ENCODE measurements around the gene RTN1. TPM values are rescaled to one million over a fixed set of nuclear protein-coding genes. Genes with fewer than 3 reads are reported as not detected.

RTN1 gene
- total RNA-seq, 2 experiments from 2014 or later, result not detected

- H3K27me3 Mint-ChIP-seq, result peaks cover 7% of the 10 kb centered on the region
- H3K36me3 Mint-ChIP-seq, result no peaks in the 10 kb centered on the region
- ChIA-PET CTCF (no interaction called here), POLR2A (no interaction called here)
- no peaks in the 10 kb centered on the region for H3K4me1 Mint-ChIP-seq (ENCODE audit: low read depth)
- no peak overlapping the region for H3K27ac Mint-ChIP-seq
- no peak for DNase-seq
- intact Hi-C loops (cut with micrococcal nuclease), result no loop called here
- H3K4me3 Mint-ChIP-seq, result no peak overlapping the region
- H3K9me3 Mint-ChIP-seq, result peaks cover 2% of the 10 kb centered on the region
These were observed 247.9 kb downstream of the RTN1 start for GRCh38 chr14:59622631-59623030.

- CTCF ChIA-PET, result interaction anchor here (1.4 kb wide), 1 partner anchor 14 kb away, joined by 4 read pairs; no protein-coding TSS in a partner anchor
- intact Hi-C loops (cut with micrococcal nuclease), result no loop called here
- Mint-ChIP-seq H3K9me3 (peaks cover 4% of the 10 kb centered on the region), H3K27me3 (peaks cover 2% of the 10 kb centered on the region), H3K4me3 (no peak overlapping the region), H3K36me3 (no peaks in the 10 kb centered on the region), H3K4me1 (ENCODE audit: low read depth) (no peaks in the 10 kb centered on the region), H3K27ac (no peak overlapping the region)
- no peak for DNase-seq
- POLR2A ChIA-PET, result no interaction called here
These were observed 251.5 kb downstream of the RTN1 start for GRCh38 chr14:59619061-59619460.

- Mint-ChIP-seq H3K27ac (no peak overlapping the region), H3K27me3 (peaks cover 8% of the 10 kb centered on the region), H3K9me3 (no peaks in the 10 kb centered on the region), H3K4me1 (ENCODE audit: low read depth) (no peaks in the 10 kb centered on the region), H3K4me3 (no peak overlapping the region), H3K36me3 (no peaks in the 10 kb centered on the region)
- DNase-seq, result no peak
- intact Hi-C loops (cut with micrococcal nuclease), result no loop called here
- ChIA-PET CTCF (interaction anchor here (1.2 kb wide), 1 partner anchor 24 kb away, joined by 3 read pairs; the partner anchor contains the start of gene CCDC175), POLR2A (no interaction called here)
These were observed 269.5 kb downstream of the RTN1 start for GRCh38 chr14:59601056-59601455.

GRCh38 chr14:59600211-59600945 is 270.2 kb downstream of the RTN1 start:
- POLR2A ChIA-PET, result no interaction called here
- CTCF ChIA-PET, result interaction anchor here (1.2 kb wide), 1 partner anchor 24 kb away, joined by 3 read pairs; the partner anchor contains the start of gene CCDC175
- intact Hi-C loops (cut with micrococcal nuclease), result no loop called here
- Mint-ChIP-seq H3K4me3 (no peak overlapping the region), H3K27ac (no peak overlapping the region), H3K27me3 (peaks cover 8% of the 10 kb centered on the region), H3K4me1 (ENCODE audit: low read depth) (no peaks in the 10 kb centered on the region), H3K36me3 (no peaks in the 10 kb centered on the region), H3K9me3 (no peaks in the 10 kb centered on the region)
- no peak for DNase-seq

GRCh38 chr14:59595071-59595470 is 275.5 kb downstream of the RTN1 start:
- no peaks in the 10 kb centered on the region for H3K4me1 Mint-ChIP-seq (ENCODE audit: low read depth)
- ChIA-PET CTCF (no interaction called here), POLR2A (no interaction called here)
- DNase-seq, result no peak
- no peak overlapping the region for H3K27ac Mint-ChIP-seq
- peaks cover 9% of the 10 kb centered on the region for H3K27me3 Mint-ChIP-seq
- peaks cover 8% of the 10 kb centered on the region for H3K9me3 Mint-ChIP-seq
- no peak overlapping the region for H3K4me3 Mint-ChIP-seq
- intact Hi-C loops (cut with micrococcal nuclease), result no loop called here
- no peaks in the 10 kb centered on the region for H3K36me3 Mint-ChIP-seq

- intact Hi-C loops (cut with micrococcal nuclease), result no loop called here
- Mint-ChIP-seq H3K36me3 (no peaks in the 10 kb centered on the region), H3K4me1 (ENCODE audit: low read depth) (no peaks in the 10 kb centered on the region), H3K4me3 (no peak overlapping the region), H3K9me3 (peaks cover 8% of the 10 kb centered on the region), H3K27me3 (peaks cover 3% of the 10 kb centered on the region), H3K27ac (no peak overlapping the region)
- ChIA-PET CTCF (interaction anchor here (1.8 kb wide), 1 partner anchor 14 kb away, joined by 6 read pairs; no protein-coding TSS in a partner anchor), POLR2A (no interaction called here)
- no peak for DNase-seq
These were observed 278.8 kb downstream of the RTN1 start for GRCh38 chr14:59591641-59592370.

GRCh38 chr14:59588101-59588500 is 282.5 kb downstream of the RTN1 start:
- CTCF ChIA-PET, result no interaction called here

GRCh38 chr14:59585891-59586554 is 284.6 kb downstream of the RTN1 start:
- no peak overlapping the region for H3K27ac Mint-ChIP-seq
- ChIA-PET POLR2A (no interaction called here), CTCF (interaction anchor here (1.6 kb wide), 1 partner anchor 9 kb away, joined by 10 read pairs; the partner anchor contains the start of gene CCDC175)
- intact Hi-C loops (cut with micrococcal nuclease), result no loop called here
- no peaks in the 10 kb centered on the region for H3K9me3 Mint-ChIP-seq
- no peak overlapping the region for H3K4me3 Mint-ChIP-seq
- peaks cover 5% of the 10 kb centered on the region for H3K4me1 Mint-ChIP-seq (ENCODE audit: low read depth)
- peaks cover under 1% of the 10 kb centered on the region for H3K27me3 Mint-ChIP-seq
- DNase-seq, result no peak
- no peaks in the 10 kb centered on the region for H3K36me3 Mint-ChIP-seq

More at GRCh38 chr14:59588101-59588500, 282.5 kb downstream of the RTN1 start:
- intact Hi-C loops (cut with micrococcal nuclease), result no loop called here
- H3K27me3 Mint-ChIP-seq, result no peaks in the 10 kb centered on the region
- DNase-seq, result no peak
- H3K4me3 Mint-ChIP-seq, result no peak overlapping the region
- POLR2A ChIA-PET, result no interaction called here
- H3K27ac Mint-ChIP-seq, result no peak overlapping the region
- H3K36me3 Mint-ChIP-seq, result no peaks in the 10 kb centered on the region
- peaks cover 8% of the 10 kb centered on the region for H3K9me3 Mint-ChIP-seq
- peaks cover 5% of the 10 kb centered on the region for H3K4me1 Mint-ChIP-seq (ENCODE audit: low read depth)

- ChIA-PET POLR2A (no interaction called here), CTCF (no interaction called here)
- intact Hi-C loops (cut with micrococcal nuclease), result no loop called here
- Mint-ChIP-seq H3K27me3 (peaks cover 4% of the 10 kb centered on the region), H3K4me3 (no peak overlapping the region), H3K9me3 (no peaks in the 10 kb centered on the region), H3K4me1 (ENCODE audit: low read depth) (peaks cover 5% of the 10 kb centered on the region), H3K36me3 (no peaks in the 10 kb centered on the region), H3K27ac (no peak overlapping the region)
- DNase-seq, result no peak
These were observed 286.8 kb downstream of the RTN1 start for GRCh38 chr14:59583755-59584154.

- CTCF ChIA-PET, result interaction anchor here (0.6 kb wide), 1 partner anchor 108 kb away, joined by 4 read pairs; no protein-coding TSS in a partner anchor
- Mint-ChIP-seq H3K4me1 (ENCODE audit: low read depth) (peaks cover 5% of the 10 kb centered on the region), H3K36me3 (no peaks in the 10 kb centered on the region), H3K4me3 (no peak overlapping the region), H3K9me3 (no peaks in the 10 kb centered on the region), H3K27ac (no peak overlapping the region), H3K27me3 (peaks cover 7% of the 10 kb centered on the region)
- POLR2A ChIA-PET, result no interaction called here
- DNase-seq, result no peak
- intact Hi-C loops (cut with micrococcal nuclease), result no loop called here
These were observed 287.6 kb downstream of the RTN1 start for GRCh38 chr14:59582845-59583509.

GRCh38 chr14:59582161-59582560 is 288.4 kb downstream of the RTN1 start:
- H3K27me3 Mint-ChIP-seq, result peaks cover 7% of the 10 kb centered on the region
- no peaks in the 10 kb centered on the region for H3K36me3 Mint-ChIP-seq
- CTCF ChIA-PET, result no interaction called here
- POLR2A ChIA-PET, result no interaction called here
- H3K27ac Mint-ChIP-seq, result no peak overlapping the region
- DNase-seq, result no peak
- peaks cover 5% of the 10 kb centered on the region for H3K4me1 Mint-ChIP-seq (ENCODE audit: low read depth)
- H3K4me3 Mint-ChIP-seq, result no peak overlapping the region
- H3K9me3 Mint-ChIP-seq, result no peaks in the 10 kb centered on the region
- intact Hi-C loops (cut with micrococcal nuclease), result no loop called here

- POLR2A ChIA-PET, result no interaction called here
- intact Hi-C loops (cut with micrococcal nuclease), result no loop called here
These were observed 289.7 kb downstream of the RTN1 start for GRCh38 chr14:59580911-59581310.

More at GRCh38 chr14:59580911-59581310, 289.7 kb downstream of the RTN1 start:
- H3K4me3 Mint-ChIP-seq, result no peak overlapping the region
- no peak overlapping the region for H3K27ac Mint-ChIP-seq
- no peak for DNase-seq
- H3K4me1 Mint-ChIP-seq (ENCODE audit: low read depth), result peaks cover 10% of the 10 kb centered on the region
- CTCF ChIA-PET, result no interaction called here
- no peaks in the 10 kb centered on the region for H3K9me3 Mint-ChIP-seq
- peaks cover 8% of the 10 kb centered on the region for H3K27me3 Mint-ChIP-seq
- no peaks in the 10 kb centered on the region for H3K36me3 Mint-ChIP-seq

Measured in activated CD4-positive, alpha-beta memory T cell treated with anti-CD3 and anti-CD28 coated beads for 36 hours (primary cell).